Esophagus muscularis mucosa (tissue), 4 donors: ENCODE results near the gene SHC2.

Experiments used
- EP300 ChIP-seq: sonication (generic); formaldehyde crosslinking; IDR thresholded peaks from one replicate; pipeline ENCODE4 v1.6.1; 2017; ENCODE audit warnings: antibody characterized with exemption
- POLR2A ChIP-seq: fragments of 450-650 bp; IDR thresholded peaks from one replicate; pipeline ENCODE4 v1.6.1; 2017; ENCODE audit warnings: antibody characterized with exemption, moderate library complexity, mild to moderate bottlenecking, low read depth
- POLR2AphosphoS5 ChIP-seq, 2 donors: sonication (generic); formaldehyde crosslinking; IDR thresholded peaks; one replicate each; pipeline ENCODE4 v1.6.1; 2017; ENCODE audit warnings: antibody characterized with exemption in 2 of 2
- TF ChIP-seq, protein P1 (sequence below), 3 experiments: fragments of 200-600 bp in 2 of 3; fragments of 450-650 bp in 1 of 3; sonication (generic) in 2 of 3; IDR thresholded peaks; one replicate each; pipeline ENCODE4 v1.5.1; 2017 to 2019; ENCODE audit warnings: antibody characterized with exemption in 3 of 3, mild to moderate bottlenecking in 2 of 3, moderate library complexity in 1 of 3

GRCh38 chr19:474126-475078 lies 13.6 kb upstream of the SHC2 start:
- TF ChIP-seq POLR2A (no peak), POLR2AphosphoS5 (IDR thresholded peaks at IDR 0.05) (no peak), EP300 (no peak)
- TF ChIP-seq, protein P1, sequence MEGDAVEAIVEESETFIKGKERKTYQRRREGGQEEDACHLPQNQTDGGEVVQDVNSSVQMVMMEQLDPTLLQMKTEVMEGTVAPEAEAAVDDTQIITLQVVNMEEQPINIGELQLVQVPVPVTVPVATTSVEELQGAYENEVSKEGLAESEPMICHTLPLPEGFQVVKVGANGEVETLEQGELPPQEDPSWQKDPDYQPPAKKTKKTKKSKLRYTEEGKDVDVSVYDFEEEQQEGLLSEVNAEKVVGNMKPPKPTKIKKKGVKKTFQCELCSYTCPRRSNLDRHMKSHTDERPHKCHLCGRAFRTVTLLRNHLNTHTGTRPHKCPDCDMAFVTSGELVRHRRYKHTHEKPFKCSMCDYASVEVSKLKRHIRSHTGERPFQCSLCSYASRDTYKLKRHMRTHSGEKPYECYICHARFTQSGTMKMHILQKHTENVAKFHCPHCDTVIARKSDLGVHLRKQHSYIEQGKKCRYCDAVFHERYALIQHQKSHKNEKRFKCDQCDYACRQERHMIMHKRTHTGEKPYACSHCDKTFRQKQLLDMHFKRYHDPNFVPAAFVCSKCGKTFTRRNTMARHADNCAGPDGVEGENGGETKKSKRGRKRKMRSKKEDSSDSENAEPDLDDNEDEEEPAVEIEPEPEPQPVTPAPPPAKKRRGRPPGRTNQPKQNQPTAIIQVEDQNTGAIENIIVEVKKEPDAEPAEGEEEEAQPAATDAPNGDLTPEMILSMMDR (IDR thresholded peaks at IDR 0.05), result no peak
